Measurements from ENCODE around the gene PLCL2. TPM values are rescaled to one million over a fixed set of nuclear protein-coding genes. Genes with fewer than 3 reads are reported as not detected.

The PLCL2 gene
- total RNA-seq, 4 donors from 2014 or later = 18.1 to 31.3 (median 27.7) TPM

DNA sequence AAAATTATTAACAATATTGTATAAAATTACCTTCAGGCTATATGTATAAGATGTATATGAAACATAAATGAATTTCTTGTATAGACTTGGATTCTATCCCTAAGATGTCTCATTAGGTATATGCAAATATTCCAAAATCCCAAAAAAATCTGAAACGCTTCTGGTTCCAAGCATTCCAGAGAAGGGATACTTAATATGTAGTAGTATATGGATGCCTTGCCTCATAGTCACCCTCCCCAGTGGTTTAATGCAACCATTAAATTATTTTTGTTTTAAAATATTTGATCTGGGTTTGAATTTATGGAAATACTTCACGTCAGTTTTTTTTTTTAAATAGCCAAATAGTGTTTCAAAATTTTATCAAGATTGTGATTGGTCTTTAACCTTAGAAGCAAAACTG lies 27.2 kb downstream of the PLCL2 start:
- TF ChIP-seq, protein P1, sequence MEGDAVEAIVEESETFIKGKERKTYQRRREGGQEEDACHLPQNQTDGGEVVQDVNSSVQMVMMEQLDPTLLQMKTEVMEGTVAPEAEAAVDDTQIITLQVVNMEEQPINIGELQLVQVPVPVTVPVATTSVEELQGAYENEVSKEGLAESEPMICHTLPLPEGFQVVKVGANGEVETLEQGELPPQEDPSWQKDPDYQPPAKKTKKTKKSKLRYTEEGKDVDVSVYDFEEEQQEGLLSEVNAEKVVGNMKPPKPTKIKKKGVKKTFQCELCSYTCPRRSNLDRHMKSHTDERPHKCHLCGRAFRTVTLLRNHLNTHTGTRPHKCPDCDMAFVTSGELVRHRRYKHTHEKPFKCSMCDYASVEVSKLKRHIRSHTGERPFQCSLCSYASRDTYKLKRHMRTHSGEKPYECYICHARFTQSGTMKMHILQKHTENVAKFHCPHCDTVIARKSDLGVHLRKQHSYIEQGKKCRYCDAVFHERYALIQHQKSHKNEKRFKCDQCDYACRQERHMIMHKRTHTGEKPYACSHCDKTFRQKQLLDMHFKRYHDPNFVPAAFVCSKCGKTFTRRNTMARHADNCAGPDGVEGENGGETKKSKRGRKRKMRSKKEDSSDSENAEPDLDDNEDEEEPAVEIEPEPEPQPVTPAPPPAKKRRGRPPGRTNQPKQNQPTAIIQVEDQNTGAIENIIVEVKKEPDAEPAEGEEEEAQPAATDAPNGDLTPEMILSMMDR (IDR thresholded peaks at IDR 0.05; ENCODE audit: low read depth) = no peak

DNA sequence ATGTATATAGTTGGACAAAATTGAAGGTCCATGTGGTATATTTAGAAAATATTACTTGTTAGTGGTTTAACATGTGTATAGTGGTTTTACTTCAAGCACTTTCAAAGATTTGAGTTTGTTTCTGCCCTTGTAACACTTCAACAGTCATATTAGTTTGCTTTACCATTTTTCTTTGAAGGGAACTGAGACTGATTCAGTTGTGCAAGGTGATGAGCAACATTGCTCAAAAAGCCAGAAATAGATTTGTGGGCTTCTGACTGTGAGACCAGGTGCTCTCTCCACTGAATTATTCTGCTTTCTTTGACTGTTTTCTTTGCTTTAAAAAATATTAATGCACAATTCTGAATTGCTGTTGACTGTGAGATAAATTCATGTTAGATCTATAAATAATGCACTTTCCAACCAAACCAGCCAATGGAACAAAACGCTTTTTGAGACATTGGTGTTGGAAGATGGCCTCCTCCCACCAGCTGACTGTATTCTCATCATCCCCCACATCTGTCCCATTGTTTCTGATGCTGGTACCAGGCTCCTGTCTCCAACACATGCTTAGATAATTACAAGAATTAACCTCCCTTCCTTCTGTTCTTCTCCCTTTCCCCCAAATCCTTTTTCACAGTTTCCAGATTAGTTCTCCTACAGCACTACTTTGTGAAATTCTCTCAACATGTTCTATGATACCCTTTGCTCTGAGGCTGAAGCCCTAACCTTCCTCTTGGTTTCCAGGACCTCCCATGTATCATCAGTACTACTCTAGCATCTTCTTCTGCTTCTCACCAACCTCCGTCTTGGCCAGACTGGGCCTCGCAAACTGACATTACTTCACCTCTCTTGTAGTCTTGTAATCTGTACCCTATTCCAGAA lies 27.9 kb downstream of the PLCL2 start:
- TF ChIP-seq, protein P1 (IDR thresholded peaks at IDR 0.05; ENCODE audit: low read depth) = no peak

DNA sequence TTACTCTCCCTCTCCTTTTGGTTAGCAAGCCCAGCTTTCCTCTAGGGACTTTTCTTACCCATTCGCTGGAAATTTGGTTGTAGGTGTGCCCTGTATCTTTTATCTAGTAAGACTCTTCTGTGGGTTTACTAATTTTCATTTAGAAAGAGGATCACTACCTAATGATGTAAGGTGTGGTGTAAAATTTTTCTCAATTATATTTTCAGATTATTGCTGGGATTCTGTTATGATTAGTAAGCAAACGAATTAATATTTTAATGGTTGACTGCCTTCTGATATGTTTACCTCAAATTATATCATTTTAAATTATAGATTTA lies 28.5 kb downstream of the PLCL2 start:
- TF ChIP-seq, protein P1 (IDR thresholded peaks at IDR 0.05; ENCODE audit: low read depth) = no peak

DNA sequence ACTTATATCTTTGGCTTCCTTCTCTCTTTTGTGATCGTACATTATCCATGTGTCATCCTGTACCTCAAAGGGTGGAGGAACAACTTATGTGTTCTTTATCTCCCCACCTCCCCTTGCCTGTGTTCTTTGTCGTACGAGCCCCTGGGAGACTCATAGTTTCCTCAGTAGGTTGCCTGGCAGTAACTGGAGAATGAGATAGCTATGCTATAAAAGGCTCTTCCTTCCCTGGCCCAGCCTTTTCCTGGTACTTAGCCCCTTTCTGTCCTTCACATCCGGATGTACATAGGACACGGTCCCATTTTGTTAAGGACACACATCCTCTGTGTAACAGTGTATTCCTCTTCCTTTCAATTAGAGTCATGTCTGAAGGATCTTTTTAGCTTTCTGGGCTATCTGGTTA lies 32.1 kb downstream of the PLCL2 start:
- TF ChIP-seq, protein P1 (IDR thresholded peaks at IDR 0.05; ENCODE audit: low read depth) = no peak

DNA sequence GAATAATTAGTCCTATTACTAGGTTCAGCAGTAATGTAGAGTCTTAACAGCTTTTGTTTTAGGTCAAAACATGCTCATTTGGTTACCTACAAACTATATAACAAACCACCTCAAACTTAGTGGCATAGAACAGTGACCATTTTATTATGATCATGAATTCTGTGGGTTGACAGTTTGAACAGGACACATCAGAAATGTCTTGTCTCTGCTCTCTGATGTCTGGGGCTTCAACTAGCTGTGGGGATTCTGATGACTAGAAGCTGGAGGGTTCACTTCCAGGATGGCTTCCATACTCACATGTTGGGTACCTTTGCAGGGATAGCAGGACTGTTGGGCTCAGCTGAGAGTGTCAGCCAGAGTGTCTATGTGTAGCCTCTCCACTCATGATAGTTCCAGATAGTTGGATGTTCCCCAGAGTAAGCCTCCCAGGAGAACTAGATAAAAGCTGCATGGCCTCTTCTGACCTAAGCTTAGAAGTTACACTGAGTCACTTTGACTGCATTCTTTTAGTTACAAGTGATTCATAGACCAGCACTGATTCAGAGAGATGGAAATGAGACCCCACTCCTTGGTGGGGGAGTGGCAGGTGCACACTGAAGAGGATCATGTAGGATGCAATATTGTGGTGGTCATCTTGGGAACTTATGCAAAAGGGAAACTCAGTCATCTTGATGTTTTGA lies 32.6 kb downstream of the PLCL2 start:
- TF ChIP-seq, protein P1 (IDR thresholded peaks at IDR 0.05; ENCODE audit: low read depth) = no peak

DNA sequence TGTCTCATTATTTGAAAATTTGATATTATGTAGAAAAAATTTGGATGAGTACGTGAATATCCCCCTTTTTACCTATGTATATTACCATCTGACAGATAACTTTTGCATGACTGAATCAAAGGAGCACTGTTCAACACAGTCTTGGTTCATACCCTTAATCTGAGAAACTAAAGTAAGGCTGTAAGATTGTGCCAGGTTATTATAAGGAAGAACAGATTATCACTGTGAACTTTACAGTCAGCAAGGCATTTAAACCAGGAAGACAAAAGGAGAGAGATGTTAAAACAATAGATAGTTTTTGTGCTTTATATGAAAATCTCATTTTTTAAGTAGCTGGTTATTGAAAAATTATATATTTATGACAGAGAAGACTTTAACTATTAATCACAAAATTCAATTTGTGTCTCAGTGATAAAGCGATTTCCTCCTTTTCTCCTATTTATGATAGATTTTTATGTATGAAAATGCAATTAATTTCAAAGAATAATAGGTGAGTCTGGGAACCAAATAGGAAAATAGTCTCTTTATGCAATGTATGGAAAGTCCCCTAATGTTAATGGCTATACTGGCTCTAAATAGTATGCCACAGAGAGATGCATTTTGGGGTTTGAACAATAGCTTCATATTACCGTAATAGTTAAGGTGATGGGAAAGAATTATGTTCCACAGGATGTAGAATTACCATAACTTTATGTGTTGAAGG lies 33.4 kb downstream of the PLCL2 start:
- TF ChIP-seq, protein P1 (IDR thresholded peaks at IDR 0.05; ENCODE audit: low read depth) = no peak

DNA sequence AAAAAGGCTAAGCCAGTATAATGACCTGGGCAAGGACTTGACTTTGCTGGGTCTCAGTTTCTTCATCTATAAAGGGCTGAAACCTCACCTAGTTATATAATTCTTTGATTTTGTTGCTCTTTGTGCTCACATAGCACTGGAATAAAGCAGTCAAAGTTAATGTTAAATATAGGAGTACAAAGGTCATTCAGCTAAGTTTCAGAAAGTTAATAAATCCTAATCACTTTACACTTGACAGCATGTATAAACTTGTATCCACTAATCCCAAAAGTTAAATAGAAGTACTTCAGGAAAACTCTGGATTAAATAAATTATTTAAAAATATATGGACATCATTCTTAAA lies 33.9 kb downstream of the PLCL2 start:
- TF ChIP-seq, protein P1 (IDR thresholded peaks at IDR 0.05; ENCODE audit: low read depth) = no peak

Measured in subcutaneous adipose tissue (tissue), 4 donors.